H9 (cell line): Measurements from ENCODE around the gene RASL10B. TPM values are rescaled to one million over a fixed set of nuclear protein-coding genes. Genes with fewer than 3 reads are reported as not detected.

ENCODE experiments used
- DNase-seq: peaks from one replicate; pipeline ENCODE4 v3.0.0-alpha.2; 2017
- H2AFZ ChIP-seq: one replicate; pipeline ENCODE4 v1.6.1; 2013; ENCODE audit warnings: mild to moderate bottlenecking, low read length, control low read depth, moderate library complexity
- H2AK5ac ChIP-seq: 2 replicates; pipeline ENCODE4 v1.6.1; 2013; ENCODE audit warnings: low read length, control low read depth, mixed read lengths; ENCODE audit not compliant: insufficient read length
- H2BK120ac ChIP-seq: one replicate; pipeline ENCODE4 v1.6.1; 2013; ENCODE audit warnings: low read depth, mild to moderate bottlenecking, low read length, control low read depth, inconsistent platforms; ENCODE audit not compliant: poor library complexity, severe bottlenecking
- H2BK12ac ChIP-seq: 2 replicates; pipeline ENCODE4 v1.6.1; 2013; ENCODE audit warnings: low read length, control low read depth, mixed read lengths, low read depth; ENCODE audit not compliant: insufficient read length
- H2BK15ac ChIP-seq: 2 replicates; pipeline ENCODE4 v1.6.1; 2013; ENCODE audit warnings: low read depth, low read length, control low read depth
- H2BK20ac ChIP-seq: one replicate; pipeline ENCODE4 v1.6.1; 2013; ENCODE audit warnings: low read depth, mild to moderate bottlenecking, low read length, control low read depth, inconsistent platforms; ENCODE audit not compliant: poor library complexity, severe bottlenecking
- H2BK5ac ChIP-seq: 2 replicates; pipeline ENCODE4 v1.6.1; 2013; ENCODE audit warnings: low read length, control low read depth, mixed read lengths; ENCODE audit not compliant: insufficient read length
- H3K14ac ChIP-seq: 2 replicates; pipeline ENCODE4 v1.6.1; 2013; ENCODE audit warnings: low read length, control low read depth; ENCODE audit not compliant: insufficient read depth
- H3K18ac ChIP-seq: 2 replicates; pipeline ENCODE4 v1.6.1; 2013; ENCODE audit warnings: low read depth, mild to moderate bottlenecking, mixed read lengths, low read length, control low read depth; ENCODE audit not compliant: insufficient read length
- H3K23ac ChIP-seq: 2 replicates; pipeline ENCODE4 v1.6.1; 2013; ENCODE audit warnings: low read length, control low read depth, mixed read lengths, low read depth; ENCODE audit not compliant: insufficient read length
- H3K23me2 ChIP-seq: 2 replicates; pipeline ENCODE4 v1.6.1; 2013; ENCODE audit warnings: low read depth, mild to moderate bottlenecking, mixed read lengths, low read length, control low read depth; ENCODE audit not compliant: insufficient read length, poor library complexity, severe bottlenecking
- H3K27ac ChIP-seq: 2 replicates; pipeline ENCODE4 v1.5.1; 2013; ENCODE audit warnings: low read length, control low read depth, mixed read lengths, low read depth; ENCODE audit not compliant: insufficient read length
- H3K27me3 ChIP-seq: 2 replicates; pipeline ENCODE4 v1.6.1; 2013; ENCODE audit warnings: low read length, control low read depth, inconsistent platforms; ENCODE audit not compliant: insufficient read depth
- H3K4ac ChIP-seq: 2 replicates; pipeline ENCODE4 v1.6.1; 2013; ENCODE audit warnings: low read depth, mild to moderate bottlenecking, control low read depth, inconsistent platforms, low read length, moderate library complexity
- H3K4me1 ChIP-seq: 2 replicates; pipeline ENCODE4 v1.6.1; 2013; ENCODE audit warnings: low read length, control low read depth, inconsistent platforms; ENCODE audit not compliant: insufficient read depth
- H3K4me2 ChIP-seq: 2 replicates; pipeline ENCODE4 v1.6.1; 2013; ENCODE audit warnings: low read length, control low read depth, mixed read lengths; ENCODE audit not compliant: insufficient read length, insufficient read depth
- H3K56ac ChIP-seq: 2 replicates; pipeline ENCODE4 v1.6.1; 2013; ENCODE audit warnings: low read depth, mild to moderate bottlenecking, mixed read lengths, low read length, control low read depth; ENCODE audit not compliant: insufficient read length
- H3K79me1 ChIP-seq: 2 replicates; pipeline ENCODE4 v1.6.1; 2013; ENCODE audit warnings: low read depth, mild to moderate bottlenecking, moderate library complexity, low read length, control low read depth, inconsistent platforms; ENCODE audit not compliant: insufficient read depth, poor library complexity, severe bottlenecking
- H3K79me2 ChIP-seq: 2 replicates; pipeline ENCODE4 v1.6.1; 2013; ENCODE audit warnings: low read length, control low read depth, inconsistent platforms; ENCODE audit not compliant: insufficient read depth
- H3K9ac ChIP-seq: 2 replicates; pipeline ENCODE4 v1.6.1; 2013; ENCODE audit warnings: low read length, control low read depth, mixed read lengths; ENCODE audit not compliant: insufficient read length; ENCODE audit errors: extremely low read depth
- H3K9me3 ChIP-seq: one replicate; pipeline ENCODE4 v1.6.1; 2013; ENCODE audit warnings: low read depth, low read length, inconsistent platforms; ENCODE audit not compliant: control insufficient read depth
- H3T11ph ChIP-seq: one replicate; pipeline ENCODE4 v1.6.1; 2013; ENCODE audit warnings: mild to moderate bottlenecking, low read length, control low read depth, inconsistent platforms
- H4K20me1 ChIP-seq: one replicate; pipeline ENCODE4 v1.6.1; 2013; ENCODE audit not compliant: control insufficient read depth, insufficient read length, insufficient read depth
- H4K5ac ChIP-seq: 2 replicates; pipeline ENCODE4 v1.6.1; 2013; ENCODE audit warnings: low read depth, mild to moderate bottlenecking, mixed read lengths, low read length, control low read depth; ENCODE audit not compliant: insufficient read length
- H4K8ac ChIP-seq: replicated peaks from 2 replicates; pipeline ENCODE4 v1.6.1; 2013; ENCODE audit warnings: low read length, control low read depth, mixed read lengths, low read depth; ENCODE audit not compliant: insufficient read length
- H4K91ac ChIP-seq: 2 replicates; pipeline ENCODE4 v1.6.1; 2013; ENCODE audit warnings: low read depth, mild to moderate bottlenecking, moderate library complexity, mixed read lengths, low read length, control low read depth; ENCODE audit not compliant: insufficient read length
- H3K27ac Mint-ChIP-seq, 3 experiments: 2 replicates in 2 of 3; 3 replicates in 1 of 3; pipeline ENCODE4 v1.8.0; 2020 to 2021; ENCODE audit warnings: mixed read lengths in 3 of 3, mild to moderate bottlenecking in 1 of 3, moderate library complexity in 1 of 3
- H3K27me3 Mint-ChIP-seq: 2 replicates; pipeline ENCODE4 v1.8.0; 2021; ENCODE audit warnings: low read depth, mild to moderate bottlenecking, moderate library complexity, mixed read lengths
- H3K36me3 Mint-ChIP-seq, 3 experiments: 2 replicates in 2 of 3; 3 replicates in 1 of 3; pipeline ENCODE4 v1.8.0; 2020 to 2021; ENCODE audit warnings: low read depth in 3 of 3, mixed read lengths in 3 of 3; ENCODE audit not compliant: insufficient read depth in 1 of 3
- H3K4me1 Mint-ChIP-seq, 2 experiments: 2 replicates each; pipeline ENCODE4 v1.8.0; 2020; ENCODE audit warnings: mixed read lengths in 2 of 2
- H3K4me3 Mint-ChIP-seq, 2 experiments: 2 replicates in 1 of 2; 3 replicates in 1 of 2; pipeline ENCODE4 v1.8.0; 2020 to 2021; ENCODE audit warnings: mild to moderate bottlenecking in 2 of 2, mixed read lengths in 2 of 2, moderate library complexity in 1 of 2
- H3K9me3 Mint-ChIP-seq, 2 experiments: 2 replicates in 1 of 2; 3 replicates in 1 of 2; pipeline ENCODE4 v1.8.0; 2020; ENCODE audit warnings: mild to moderate bottlenecking in 2 of 2, mixed read lengths in 2 of 2, moderate library complexity in 1 of 2
- WGBS: extraction: QIAGEN DNeasy Blood & Tissue Kit; methylation state at CpG from one replicate; pipeline ENCODE4 v1.1.7; 2013; ENCODE audit warnings: missing lambda C conversion rate, low lambda C conversion rate, mixed read lengths; ENCODE audit not compliant: insufficient read length; ENCODE audit errors: extremely low coverage; 5-methylcytosine and 5-hydroxymethylcytosine counted together
- total RNA-seq: library from RNA; stranded (reverse); gene quantifications from 2 replicates; pipeline ENCODE4 v1.2.1, GENCODE V29; 2021
- TF ChIP-seq, protein P1 (sequence below): fragments of 200-600 bp; sonication (generic); conservative IDR thresholded peaks from 3 replicates; pipeline ENCODE4 v1.8.0; 2021; ENCODE audit warnings: antibody characterized with exemption, mild to moderate bottlenecking

RASL10B gene
- total RNA-seq, 1 experiment from 2014 or later, result 15.9 TPM

DNA sequence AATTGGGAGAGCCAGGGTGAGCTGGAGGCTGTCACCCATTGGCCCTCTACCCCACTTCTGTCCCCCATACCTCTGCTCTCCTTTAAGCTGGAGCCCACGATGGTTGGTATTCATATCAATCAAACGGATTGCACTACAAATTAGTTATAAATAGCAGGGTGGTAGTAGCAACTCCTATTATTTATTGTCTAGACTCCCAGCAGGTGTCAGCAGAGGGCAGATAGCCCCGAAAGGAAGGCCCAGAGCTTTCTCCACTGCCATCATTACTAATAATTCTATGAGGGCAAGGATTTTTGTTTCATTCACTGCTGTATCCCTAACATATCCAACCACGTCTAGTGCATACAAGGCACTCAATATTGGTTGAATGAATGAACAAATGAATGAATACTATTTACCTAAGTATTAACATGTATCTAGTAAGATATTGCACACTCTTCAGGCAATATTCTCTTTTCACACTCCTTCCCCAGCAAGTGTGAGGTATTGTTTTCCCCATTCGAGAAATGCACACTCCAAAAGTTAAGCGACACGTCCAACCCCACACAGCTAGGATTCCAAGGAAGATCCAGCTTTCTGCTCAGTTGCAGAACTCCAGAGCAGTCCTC lies 35.6 kb downstream of the RASL10B start:
- H2BK15ac ChIP-seq, result no peak overlapping the region
- peaks cover 1% of the 10 kb centered on the region; the same call in 1 of the 2 replicates for H3K4me1 ChIP-seq
- H3K27ac ChIP-seq, result no peak overlapping the region
- H4K5ac ChIP-seq, result no peak overlapping the region
- no peaks in the 10 kb centered on the region; a peak in 2 of 7 replicates for H3K36me3 Mint-ChIP-seq
- H3K4me1 Mint-ChIP-seq, result peaks cover 17 to 21% of the 10 kb centered on the region in 2 experiments
- H3K23me2 ChIP-seq, result peaks cover 5% of the 10 kb centered on the region
- no peak overlapping the region for H2BK12ac ChIP-seq
- H3K14ac ChIP-seq, result no peak overlapping the region
- H4K91ac ChIP-seq, result no peak overlapping the region
- no peak overlapping the region for H2AK5ac ChIP-seq
- no peak overlapping the region for H3K56ac ChIP-seq
- no peak overlapping the region for H3K4me3 Mint-ChIP-seq
- H4K20me1 ChIP-seq, result no peaks in the 10 kb centered on the region
- no peak overlapping the region for H2BK120ac ChIP-seq
- H3K9me3 Mint-ChIP-seq, result no peaks in the 10 kb centered on the region; a peak in 3 of 5 replicates
- no CpG with 5 or more reads among the region's 7 CpGs for WGBS
- no peaks in the 10 kb centered on the region for H3K79me2 ChIP-seq
- H3K27me3 ChIP-seq, result peaks cover 2% of the 10 kb centered on the region; the same call in 1 of the 2 replicates
- H2BK20ac ChIP-seq, result no peak overlapping the region
- TF ChIP-seq, protein P1, sequence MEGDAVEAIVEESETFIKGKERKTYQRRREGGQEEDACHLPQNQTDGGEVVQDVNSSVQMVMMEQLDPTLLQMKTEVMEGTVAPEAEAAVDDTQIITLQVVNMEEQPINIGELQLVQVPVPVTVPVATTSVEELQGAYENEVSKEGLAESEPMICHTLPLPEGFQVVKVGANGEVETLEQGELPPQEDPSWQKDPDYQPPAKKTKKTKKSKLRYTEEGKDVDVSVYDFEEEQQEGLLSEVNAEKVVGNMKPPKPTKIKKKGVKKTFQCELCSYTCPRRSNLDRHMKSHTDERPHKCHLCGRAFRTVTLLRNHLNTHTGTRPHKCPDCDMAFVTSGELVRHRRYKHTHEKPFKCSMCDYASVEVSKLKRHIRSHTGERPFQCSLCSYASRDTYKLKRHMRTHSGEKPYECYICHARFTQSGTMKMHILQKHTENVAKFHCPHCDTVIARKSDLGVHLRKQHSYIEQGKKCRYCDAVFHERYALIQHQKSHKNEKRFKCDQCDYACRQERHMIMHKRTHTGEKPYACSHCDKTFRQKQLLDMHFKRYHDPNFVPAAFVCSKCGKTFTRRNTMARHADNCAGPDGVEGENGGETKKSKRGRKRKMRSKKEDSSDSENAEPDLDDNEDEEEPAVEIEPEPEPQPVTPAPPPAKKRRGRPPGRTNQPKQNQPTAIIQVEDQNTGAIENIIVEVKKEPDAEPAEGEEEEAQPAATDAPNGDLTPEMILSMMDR, result peak; percentile 51; the same call in 2 of the 3 replicates
- peaks cover 24% of the 10 kb centered on the region for H3K27me3 Mint-ChIP-seq
- no peak overlapping the region for H3K27ac Mint-ChIP-seq
- H2BK5ac ChIP-seq, result no peak overlapping the region
- H4K8ac ChIP-seq, result no peak overlapping the region
- no peak overlapping the region for H3T11ph ChIP-seq
- no peaks in the 10 kb centered on the region for H3K9me3 ChIP-seq
- H3K23ac ChIP-seq, result no peak overlapping the region
- no peak overlapping the region for H3K4me2 ChIP-seq
- no peak for DNase-seq
- no peaks in the 10 kb centered on the region for H3K79me1 ChIP-seq
- H2AFZ ChIP-seq, result no peak overlapping the region
- H3K4ac ChIP-seq, result no peak overlapping the region
- no peak overlapping the region for H3K18ac ChIP-seq
- no peak overlapping the region for H3K9ac ChIP-seq
